Stimulated activated CD4-positive, alpha-beta T cell treated with anti-CD3 and anti-CD28 coated beads, TNF-alpha, amount 100 ng/mL, for 24 hours (primary cell): ENCODE measurements around the gene RBM28.

Experiments used
- DNase-seq, 3 experiments: peaks; one replicate each; pipeline ENCODE4 v3.0.0-alpha.2; 2020; ENCODE audit warnings: low read depth in 3 of 3

RBM28 gene

DNA sequence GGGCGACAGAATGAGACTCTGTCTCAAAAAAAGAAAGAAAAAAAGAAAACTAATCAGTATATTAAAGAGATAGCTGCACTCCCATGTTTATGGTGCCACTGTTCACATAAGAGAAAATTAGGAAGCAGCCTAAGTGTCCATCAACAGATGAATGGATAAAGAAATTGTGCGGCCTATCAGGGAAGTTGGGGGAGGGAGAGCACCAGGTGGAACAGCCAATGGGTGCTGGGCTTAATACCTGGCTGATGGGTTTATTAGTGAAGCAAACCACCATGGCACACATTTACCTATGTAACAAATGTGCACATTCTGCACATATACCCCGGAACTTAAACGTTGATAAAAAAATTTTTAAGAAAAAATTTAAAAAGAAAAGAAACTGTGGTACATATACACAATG is 26.8 kb upstream of the RBM28 start:
- no peak for DNase-seq

DNA sequence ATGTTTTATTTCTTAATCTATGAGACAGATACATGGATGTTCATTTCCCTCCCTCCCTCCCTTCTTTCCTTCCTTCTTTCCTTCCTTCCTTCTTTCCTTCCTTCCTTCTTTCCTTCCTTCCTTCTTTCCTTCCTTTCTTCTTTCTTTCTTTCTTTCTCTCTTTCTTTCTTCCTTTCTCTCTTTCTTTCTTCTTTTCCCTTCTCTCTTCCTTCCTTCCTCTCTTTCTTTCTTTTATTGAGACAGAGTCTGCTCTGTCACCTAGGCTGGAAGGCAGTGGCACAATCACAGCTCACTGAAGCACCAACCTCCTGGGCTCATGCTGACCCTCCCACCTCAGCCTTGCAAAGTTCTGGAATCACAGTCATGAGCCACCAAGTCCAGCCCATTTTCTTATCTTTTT is 23.3 kb upstream of the RBM28 start:
- DNase-seq, result no peak

DNA sequence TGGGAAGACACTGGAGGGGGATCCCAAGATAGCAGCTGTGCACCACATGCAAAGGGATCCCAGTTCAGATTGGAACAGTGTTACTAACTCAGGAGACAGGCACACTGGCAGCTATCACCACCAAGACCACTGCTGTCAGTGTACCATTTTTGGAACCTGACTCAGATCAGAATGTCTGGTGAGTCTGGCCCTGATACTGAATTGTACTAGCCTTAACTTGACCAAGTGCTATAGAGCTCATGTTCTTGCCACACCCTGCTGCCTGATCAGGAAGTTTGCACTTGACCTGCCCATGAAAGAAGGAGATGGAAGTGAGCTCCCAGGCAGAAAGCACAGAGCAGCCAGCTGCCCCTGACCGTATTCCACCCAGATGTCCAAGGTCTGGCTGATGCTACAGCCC is 22.6 kb upstream of the RBM28 start:
- DNase-seq, result no peak

DNA sequence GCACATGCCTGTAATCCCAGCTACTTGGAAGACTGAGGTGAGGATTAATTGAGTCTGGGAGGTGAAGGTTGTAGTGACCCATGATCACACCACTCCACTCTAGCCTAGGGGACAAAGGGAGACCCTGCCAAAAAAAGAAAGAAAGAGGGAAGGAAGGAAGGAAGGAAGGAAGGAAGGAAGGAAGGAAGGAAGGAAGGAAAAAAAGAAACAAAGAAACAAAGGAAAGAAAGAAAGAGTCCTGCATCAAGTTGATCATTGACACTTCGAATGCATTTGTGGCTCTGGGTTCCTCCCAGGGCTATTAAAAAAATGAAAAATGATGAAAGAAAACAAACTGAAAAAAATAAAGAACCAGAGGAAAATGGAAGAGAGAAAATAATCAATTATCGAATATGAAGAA is 21.7 kb upstream of the RBM28 start:
- DNase-seq, result no peak

- DNase-seq, result no peak
These were observed 20.6 kb upstream of the RBM28 start for GRCh38 chr7:128364166-128364870.

GRCh38 chr7:128363261-128363721 is 19.6 kb upstream of the RBM28 start:
- no peak for DNase-seq

- DNase-seq, result no peak
These were observed 19.0 kb upstream of the RBM28 start for GRCh38 chr7:128362670-128363069.

GRCh38 chr7:128361411-128362379 is 18.0 kb upstream of the RBM28 start, which contains the start of gene PRRT4:
Gene PRRT4, minus strand, starts transcription at chr7:128361690.
- peak in 1 of 3 experiments; percentile 34 for DNase-seq

DNA sequence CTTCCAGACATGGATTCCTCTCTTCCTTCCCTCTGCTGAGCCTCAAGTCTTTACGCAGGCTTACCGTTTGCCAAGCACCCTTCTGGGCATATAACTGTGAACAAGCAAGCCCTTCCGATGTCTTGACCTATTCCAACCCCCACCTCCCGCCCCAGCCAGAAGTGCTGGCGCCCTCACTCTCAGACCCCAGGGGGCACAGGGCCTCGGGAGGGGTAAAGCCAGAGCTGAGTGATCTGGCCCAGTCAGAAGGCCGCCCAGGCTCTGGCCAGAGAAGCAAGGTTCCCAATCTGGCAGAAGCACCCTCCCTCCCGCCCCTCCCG is 16.6 kb upstream of the RBM28 start:
- DNase-seq, result no peak

- no peak for DNase-seq
These were observed 16.2 kb upstream of the RBM28 start for GRCh38 chr7:128359939-128360338.

DNA sequence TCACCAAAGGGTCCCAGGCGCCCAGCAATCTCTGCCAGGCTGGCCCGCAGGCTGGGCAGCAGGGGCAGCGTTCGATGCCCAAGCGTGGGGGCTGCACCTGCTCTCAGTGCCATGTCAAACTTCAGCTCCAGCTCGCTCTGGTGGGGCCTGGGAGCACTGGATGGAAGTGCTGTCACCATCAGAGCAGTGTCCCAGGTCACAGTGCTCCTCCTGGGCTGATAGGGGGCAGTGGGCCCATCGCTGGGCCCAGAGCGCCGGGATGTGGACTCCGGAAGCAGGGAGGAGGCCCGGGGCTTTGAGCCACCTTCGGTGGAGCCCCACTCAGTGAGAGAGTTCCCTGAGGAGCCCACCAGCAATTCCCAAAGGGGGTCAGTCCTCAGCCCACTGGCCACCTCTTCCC is 15.6 kb upstream of the RBM28 start:
- DNase-seq, result no peak

GRCh38 chr7:128358233-128358632 is 14.5 kb upstream of the RBM28 start:
- no peak for DNase-seq

GRCh38 chr7:128357217-128357613 is 13.5 kb upstream of the RBM28 start:
- DNase-seq, result no peak

DNA sequence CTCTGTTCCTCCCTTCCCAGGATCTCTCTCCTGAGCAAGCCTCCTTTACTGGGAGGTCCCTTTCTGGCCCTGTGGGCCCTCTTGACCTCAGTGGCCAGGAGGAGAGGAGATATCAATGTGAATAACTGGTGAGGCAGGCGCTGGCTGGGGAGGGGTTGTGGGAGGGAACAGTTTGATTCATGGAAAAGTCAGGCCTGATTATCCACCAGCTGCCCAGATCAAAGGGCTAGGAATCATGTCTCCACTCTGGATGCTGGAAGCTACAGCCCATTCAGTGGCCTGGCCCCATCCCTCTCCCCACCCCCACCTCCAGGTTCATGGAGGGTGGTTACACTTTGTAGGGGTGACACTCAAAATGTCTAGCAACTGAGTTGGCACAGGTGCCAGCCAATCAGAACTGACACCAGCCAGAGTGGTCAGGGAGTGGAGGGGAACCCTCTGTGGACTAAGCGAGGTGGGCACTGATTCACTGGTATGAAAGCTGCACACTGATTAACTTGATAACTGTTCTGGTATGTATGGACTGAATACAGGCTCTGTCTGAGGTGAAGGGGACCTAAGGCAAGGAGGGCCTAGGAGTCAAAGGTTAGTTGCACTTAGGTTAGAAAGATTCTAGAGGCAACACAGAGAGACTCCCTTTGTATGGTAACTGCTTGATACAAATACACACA is 13.0 kb upstream of the RBM28 start:
- DNase-seq, result no peak

DNA sequence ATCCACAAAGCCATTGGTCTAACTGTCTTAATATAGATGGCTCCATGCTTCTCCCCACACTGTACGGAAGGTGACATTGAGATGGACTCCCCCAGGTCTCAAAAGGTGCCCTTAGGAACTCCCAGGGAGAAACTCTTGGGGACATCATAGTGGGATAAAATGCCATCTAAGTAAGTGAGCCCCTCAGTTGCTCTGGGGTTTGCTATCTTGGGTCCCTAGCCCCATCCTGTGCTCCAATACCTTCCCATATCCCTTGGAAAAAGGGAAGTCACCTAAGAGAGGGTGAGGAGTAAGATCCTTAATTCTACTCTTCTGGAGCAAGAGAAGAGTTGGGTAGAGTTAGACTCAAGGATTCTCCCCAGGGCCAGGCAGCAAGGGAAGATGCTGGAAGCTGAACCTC is 9.9 kb upstream of the RBM28 start:
- DNase-seq, result no peak

DNA sequence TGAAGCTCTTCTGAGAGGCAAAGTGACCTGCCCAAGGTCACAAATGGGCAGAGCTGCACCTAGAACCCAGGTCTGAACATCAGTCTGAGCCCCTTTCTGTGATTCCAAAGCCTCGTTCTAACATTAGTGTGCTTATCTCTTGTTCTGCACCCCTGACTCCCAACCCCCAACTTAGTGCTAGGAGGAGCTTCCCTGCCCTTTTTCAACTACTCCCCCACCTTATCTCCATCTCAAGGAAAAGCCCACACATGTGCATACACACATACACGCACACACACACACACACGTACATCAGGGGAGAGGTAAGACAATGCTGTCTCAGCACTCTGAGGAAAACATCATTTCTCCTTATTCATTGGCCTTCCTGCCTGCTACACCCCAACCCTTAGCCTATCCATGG is 9.5 kb upstream of the RBM28 start:
- no peak for DNase-seq

DNA sequence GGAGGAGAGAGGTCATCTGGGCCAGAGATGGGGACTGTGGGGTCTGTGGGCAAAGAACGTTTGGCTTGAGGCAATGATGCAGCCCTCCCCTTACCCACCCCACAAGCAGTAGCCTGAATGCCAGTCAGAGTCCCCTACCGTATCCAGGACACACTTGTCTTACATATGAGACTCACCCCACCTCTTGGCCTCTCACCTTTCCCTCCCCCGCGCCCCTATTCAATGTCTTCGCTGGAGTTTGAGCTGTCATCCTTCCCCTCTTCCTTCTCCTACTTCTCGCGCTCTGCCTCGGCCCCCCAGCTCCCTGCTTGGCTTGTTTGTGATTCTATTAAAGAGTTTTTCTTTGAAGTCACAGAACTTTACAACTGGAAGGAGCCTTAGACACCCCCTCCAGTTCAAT is 8.9 kb upstream of the RBM28 start:
- no peak for DNase-seq

GRCh38 chr7:128352153-128352537 is 8.4 kb upstream of the RBM28 start:
- DNase-seq, result peak in 1 of 3 experiments; percentile 42

DNA sequence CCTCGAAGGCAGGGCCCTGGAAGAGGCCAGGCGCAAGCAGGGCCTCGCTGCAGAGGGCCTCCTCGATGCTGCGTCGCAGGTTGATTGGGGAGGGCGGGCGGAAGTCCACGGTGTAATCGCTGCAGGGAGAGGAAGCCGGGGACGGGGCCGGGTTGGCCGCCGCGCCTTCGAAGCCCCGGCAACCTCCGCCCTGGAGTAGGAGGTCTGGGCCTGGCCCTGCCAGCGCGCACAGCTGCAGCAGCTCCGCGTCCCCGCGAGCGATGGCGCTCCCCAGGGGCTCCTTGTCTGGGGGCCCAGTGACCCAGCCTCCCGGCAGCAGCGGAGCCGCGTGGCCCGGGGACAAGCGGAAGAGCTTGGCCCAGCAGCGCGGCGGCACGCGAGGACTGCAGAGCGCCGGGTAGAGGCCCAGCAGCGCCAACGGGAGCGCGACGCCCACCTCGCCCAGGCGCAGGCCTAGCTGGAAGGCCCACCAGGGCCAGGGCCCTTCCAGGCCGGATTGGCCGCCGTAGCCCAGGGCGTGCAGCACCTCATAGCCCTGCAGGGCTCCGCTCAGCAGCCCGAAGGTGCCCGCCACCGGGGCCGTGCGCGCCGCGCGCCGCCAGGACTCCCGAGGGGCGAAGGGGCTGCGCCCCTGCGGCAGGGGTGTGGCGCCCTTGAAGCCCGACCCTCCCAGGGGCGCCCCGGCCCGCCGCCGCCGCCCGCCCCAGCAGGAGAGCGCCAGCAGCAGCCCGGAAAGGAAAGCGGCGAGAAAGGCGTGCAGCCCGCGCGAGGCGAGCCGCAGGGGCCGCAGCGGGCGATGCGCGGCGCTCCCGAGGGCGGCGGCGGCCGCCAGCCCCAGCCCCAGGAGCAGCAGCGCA is 7.8 kb upstream of the RBM28 start:
- no peak for DNase-seq

DNA sequence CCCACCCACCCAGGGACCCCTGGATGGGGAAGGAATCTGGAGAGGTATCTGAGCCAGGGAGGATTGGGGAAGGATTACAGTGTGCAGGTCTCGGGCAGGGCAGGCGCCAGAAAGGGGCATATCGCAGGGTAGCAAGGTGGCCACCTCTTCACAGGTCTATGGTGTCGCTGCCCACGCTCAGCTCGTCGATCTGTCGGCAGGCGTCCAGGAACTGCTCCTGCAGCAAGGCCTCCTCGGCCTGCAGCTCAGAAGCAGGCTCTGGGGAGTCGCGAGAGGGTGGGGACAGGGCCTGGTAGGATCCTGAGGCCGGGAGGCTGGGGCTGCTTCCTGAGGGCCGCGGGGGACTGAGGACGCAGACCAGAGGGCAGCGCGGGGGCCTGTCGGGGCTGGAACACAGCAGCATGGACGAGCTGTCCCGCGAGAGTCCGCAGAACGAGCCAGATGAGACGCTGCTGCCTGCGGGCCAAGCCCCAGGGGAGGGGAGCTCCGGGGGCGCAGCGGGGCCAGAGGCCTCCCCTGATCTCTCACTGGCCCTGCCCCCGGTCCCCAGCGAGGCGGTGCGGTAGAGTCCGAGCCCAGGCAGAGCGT is 7.1 kb upstream of the RBM28 start:
- DNase-seq, result no peak

GRCh38 chr7:128349466-128349825 is 5.7 kb upstream of the RBM28 start:
- no peak for DNase-seq
